ENCODE measurements around the gene SLC2A10. TPM values are rescaled to one million over a fixed set of nuclear protein-coding genes. Genes with fewer than 3 reads are reported as not detected.

The SLC2A10 gene
- total RNA-seq, 2 experiments from 2014 or later, result not detected

Other genes starting within 250 kb of the SLC2A10 start
- 1 to 10 TPM; 1.9 to 2.1 TPM for gene ZNF334, start 196.1 kb upstream of the SLC2A10 start, total RNA-seq
- gene OCSTAMP, start 159.0 kb upstream of the SLC2A10 start, total RNA-seq, result not detected
- under 1 TPM; 0.26 to 0.30 TPM for gene SLC13A3, start 58.2 kb upstream of the SLC2A10 start, total RNA-seq
- 10 to 100 TPM; 17.3 to 18.4 TPM for gene TP53RK, start 20.2 kb upstream of the SLC2A10 start, total RNA-seq
- gene EYA2, start 185.2 kb downstream of the SLC2A10 start, total RNA-seq, result not detected

All from activated naive CD8-positive, alpha-beta T cell treated with anti-CD3 and anti-CD28 coated beads, Interleukin-2, amount 10 ng/mL, durations not matched to agents 7 days and 5 days (primary cell).